Heart left ventricle (tissue), 16 donors: Measurements from ENCODE around the gene IWS1. TPM values are rescaled to one million over a fixed set of nuclear protein-coding genes. Genes with fewer than 3 reads are reported as not detected.

Source experiments
- ATAC-seq, 4 donors: fragments of 200-7000 bp; cut with Tn5 transposase; one replicate each; pipeline ENCODE4 v1.9.1; 2020 to 2022; ENCODE audit warnings: moderate library complexity in 4 of 4, mild to moderate bottlenecking in 3 of 4, moderate number of reproducible peaks in 1 of 4
- DNase-seq, 5 donors: peaks; one replicate each; pipeline ENCODE4 v3.0.0-alpha.2; 2020
- H3K27ac ChIP-seq, 12 donors: fragments of 200-600 bp; sonication (generic) in 4 of 12; one replicate each; pipeline versions ENCODE4 v1.5.0 to v1.8.0; 2016 to 2022; ENCODE audit warnings: mild to moderate bottlenecking in 2 of 12
- H3K27me3 ChIP-seq, 9 donors: fragments of 200-600 bp; sonication (generic) in 2 of 9; one replicate each; pipeline versions ENCODE4 v1.5.1 to v1.8.0; 2016 to 2022; ENCODE audit warnings: mild to moderate bottlenecking in 3 of 9
- H3K36me3 ChIP-seq, 9 donors: fragments of 200-600 bp; sonication (generic) in 2 of 9; one replicate each; pipeline versions ENCODE4 v1.5.0 to v1.8.0; 2018 to 2022; ENCODE audit warnings: mild to moderate bottlenecking in 2 of 9
- H3K4me1 ChIP-seq, 12 donors: fragments of 200-600 bp; sonication (generic) in 4 of 12; one replicate each; pipeline versions ENCODE4 v1.5.0 to v1.8.0; 2016 to 2022; ENCODE audit warnings: mild to moderate bottlenecking in 3 of 12
- H3K4me3 ChIP-seq, 12 donors: fragments of 200-600 bp; sonication (generic) in 4 of 12; one replicate each; pipeline versions ENCODE4 v1.5.0 to v1.8.0; 2017 to 2022; ENCODE audit warnings: mild to moderate bottlenecking in 9 of 12, moderate library complexity in 4 of 12
- H3K9me3 ChIP-seq, 12 donors: fragments of 200-600 bp; sonication (generic) in 4 of 12; one replicate each; pipeline versions ENCODE4 v1.5.0 to v1.8.0; 2016 to 2022; ENCODE audit warnings: mild to moderate bottlenecking in 1 of 12
- POLR2A ChIP-seq, 2 donors: fragments of 450-650 bp; IDR thresholded peaks; one replicate each; pipeline ENCODE4 v1.6.1; 2017; ENCODE audit warnings: antibody characterized with exemption in 2 of 2, mild to moderate bottlenecking in 2 of 2, moderate library complexity in 2 of 2
- WGBS, 4 donors: extraction: QIAGEN DNeasy Blood & Tissue Kit in 2 of 4; methylation state at CpG; one replicate each; pipeline versions ENCODE4 v1.1.5 to v1.1.7; 2013 to 2018; 5-methylcytosine and 5-hydroxymethylcytosine counted together
- intact Hi-C, 10 donors: fragments of 100-400 bp; cut with DNase I; formaldehyde crosslinking; loops; one replicate each; pipeline versions ENCODE4 v1.11.1 to v1.14.2; 2022
- polyA plus RNA-seq, 2 donors: library from polyadenylated mRNA; stranded (reverse); fragments of 200-250 nt; gene quantifications; one replicate each; pipeline ENCODE4 v1.2.3, GENCODE V29; 2013
- total RNA-seq, 9 donors: library from RNA; depleted of rRNA in 2 of 9; stranded (reverse); fragments of >200 nt in 2 of 9; fragmentation: NEBNext Ultra II Directional in 3 of 9; extraction: Animal tissue kit (Norgen Biotek cat#: 25700) in 3 of 9; gene quantifications; one replicate each; pipeline versions ENCODE4 v1.1.0 to v1.2.4, GENCODE V29; 2016 to 2023
- TF ChIP-seq, protein P1 (sequence below), 12 donors: fragments of 200-600 bp; sonication (generic) in 4 of 12; IDR thresholded peaks; one replicate each; pipeline versions ENCODE4 v1.5.0 to v1.8.0; 2018 to 2022; ENCODE audit warnings: antibody characterized with exemption in 12 of 12, mild to moderate bottlenecking in 5 of 12
- donor health status: ischemic (EF 13 %, LVEDD 7.1; RV severe dilation, severe dysfunction).
- donor health status: healthy with polysubstance abuse.
- donor health status: DM: no; HTN: yes; CAD: no.
- donor health status: DM: no; HTN: no; CAD: no.
- donor health status: ischemic (EF 25% LVEDD 6.9; RV normal size, moderate dysfunction).
- donor health status: ischemic (EF 25% LVEDD 5.7; RV mildly dilated, moderate dysfunction).
- donor health status: healthy.
- donor health status: DM: yes; HTN: yes; CAD: no.
- donor health status: ischemic (EF 35%, LVEDD 5.7; RV mildly dilated, moderate dysfunction).
- donor health status: nonischemic (EF 11% LVEDD 7.7; RV severe dilation, severe dysfunction).
- donor health status: DM: yes; HTN: yes; CAD: no.
- donor health status: PGD.
- donor health status: ischemic (EF 29% LVEDD 5.4; RV normal size, mild dysfunction).
- donor health status: nonischemic (EF 23%, LVEDD 6.1; RV moderate dilation, normal function).

Gene IWS1
- total and polyA plus RNA-seq, 11 donors = 37.6 to 62.2 (median 46.5) TPM

DNA sequence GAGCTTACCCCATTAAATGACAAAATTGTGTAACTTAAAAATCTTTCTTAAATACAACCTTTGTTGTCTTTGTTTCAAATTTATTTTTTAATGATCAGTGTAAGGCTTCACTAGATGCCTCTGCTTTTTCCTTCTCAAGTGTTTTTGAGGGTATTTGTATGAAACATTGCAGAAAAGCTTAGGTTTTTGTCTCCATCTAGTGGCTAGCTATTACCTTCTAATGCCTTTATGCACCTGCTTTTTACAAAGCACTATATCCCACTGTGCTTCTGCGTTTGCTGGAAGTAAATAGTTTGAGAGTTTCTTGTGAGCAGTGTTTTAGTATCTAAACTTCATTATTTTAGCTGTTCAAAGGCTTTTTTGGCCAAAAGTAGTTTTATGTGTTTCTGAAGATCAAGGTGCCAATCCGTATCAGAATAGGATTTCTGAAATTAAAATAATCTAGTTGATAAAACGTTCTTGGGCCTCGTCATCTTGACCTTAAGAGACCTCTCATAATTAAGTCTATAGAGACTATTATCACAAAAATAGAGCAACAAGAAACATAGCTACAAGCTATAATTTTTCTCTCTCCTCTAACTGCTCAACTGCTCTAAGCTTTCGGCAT is 47.0 kb downstream of the IWS1 start:
- no peak for TF ChIP-seq POLR2A (IDR thresholded peaks at IDR 0.05)
- TF ChIP-seq, protein P1, sequence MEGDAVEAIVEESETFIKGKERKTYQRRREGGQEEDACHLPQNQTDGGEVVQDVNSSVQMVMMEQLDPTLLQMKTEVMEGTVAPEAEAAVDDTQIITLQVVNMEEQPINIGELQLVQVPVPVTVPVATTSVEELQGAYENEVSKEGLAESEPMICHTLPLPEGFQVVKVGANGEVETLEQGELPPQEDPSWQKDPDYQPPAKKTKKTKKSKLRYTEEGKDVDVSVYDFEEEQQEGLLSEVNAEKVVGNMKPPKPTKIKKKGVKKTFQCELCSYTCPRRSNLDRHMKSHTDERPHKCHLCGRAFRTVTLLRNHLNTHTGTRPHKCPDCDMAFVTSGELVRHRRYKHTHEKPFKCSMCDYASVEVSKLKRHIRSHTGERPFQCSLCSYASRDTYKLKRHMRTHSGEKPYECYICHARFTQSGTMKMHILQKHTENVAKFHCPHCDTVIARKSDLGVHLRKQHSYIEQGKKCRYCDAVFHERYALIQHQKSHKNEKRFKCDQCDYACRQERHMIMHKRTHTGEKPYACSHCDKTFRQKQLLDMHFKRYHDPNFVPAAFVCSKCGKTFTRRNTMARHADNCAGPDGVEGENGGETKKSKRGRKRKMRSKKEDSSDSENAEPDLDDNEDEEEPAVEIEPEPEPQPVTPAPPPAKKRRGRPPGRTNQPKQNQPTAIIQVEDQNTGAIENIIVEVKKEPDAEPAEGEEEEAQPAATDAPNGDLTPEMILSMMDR (IDR thresholded peaks at IDR 0.05) = peak; percentile 35 to 73 (median 62)
- Histone ChIP-seq H3K36me3 (peaks cover 0 to 46% (median 41%) of the 10 kb centered on the region in 9 donors), H3K9me3 (peaks cover 0 to 8% (median 0%) of the 10 kb centered on the region in 12 donors), H3K27ac (no peak overlapping the region), H3K27me3 (no peaks in the 10 kb centered on the region), H3K4me3 (no peak overlapping the region), H3K4me1 (no peaks in the 10 kb centered on the region)
- 54 to 65% (median 57%) methylated on average over 5 of the region's 5 CpGs for WGBS, 4 donors
- intact Hi-C loops = loop anchor here in 8 of 10 donors (2.0 to 10.0 kb wide), 5 partner anchors 65 to 407 kb away; partner anchors contain the start of gene PROC (in 1 of the 8)
- ATAC-seq (peak in 3 of 4 donors; percentile 34 to 74 (median 55)), DNase-seq (no peak)

DNA sequence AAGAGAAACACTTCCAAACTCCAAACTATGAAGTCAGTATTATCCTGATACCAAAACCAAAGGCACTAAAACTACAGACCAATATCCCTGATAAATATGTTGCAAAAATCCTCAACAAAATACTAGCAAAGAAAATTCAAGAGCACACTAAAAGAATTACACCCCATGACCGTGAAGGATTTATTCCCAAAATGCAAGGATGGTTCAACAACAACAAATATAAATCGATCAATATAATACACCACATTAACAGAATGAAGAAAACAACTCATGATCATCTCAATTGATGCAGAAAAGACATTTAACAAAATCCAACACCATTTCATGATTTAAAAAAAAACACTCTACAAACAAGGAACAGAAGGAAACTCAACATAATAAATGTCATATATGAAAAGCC is 50.5 kb downstream of the IWS1 start:
- Histone ChIP-seq H3K27me3 (no peaks in the 10 kb centered on the region), H3K4me3 (no peak overlapping the region), H3K27ac (no peak overlapping the region), H3K36me3 (peaks cover 0 to 12% (median 8%) of the 10 kb centered on the region in 9 donors), H3K9me3 (peaks cover 0 to 8% (median 0%) of the 10 kb centered on the region in 12 donors), H3K4me1 (no peaks in the 10 kb centered on the region)
- DNase-seq = no peak
- ATAC-seq = no peak
- no peak for TF ChIP-seq POLR2A (IDR thresholded peaks at IDR 0.05)
- TF ChIP-seq, protein P1 (IDR thresholded peaks at IDR 0.05) = no peak
- WGBS, 4 donors = 94 to 100% (median 98%) methylated on average over 2 of the region's 2 CpGs
- intact Hi-C loops = loop anchor here in 4 of 10 donors (5.0 to 10.0 kb wide), 4 partner anchors 61 to 403 kb away; partner anchors contain the start of gene PROC (in 1 of the 4)

DNA sequence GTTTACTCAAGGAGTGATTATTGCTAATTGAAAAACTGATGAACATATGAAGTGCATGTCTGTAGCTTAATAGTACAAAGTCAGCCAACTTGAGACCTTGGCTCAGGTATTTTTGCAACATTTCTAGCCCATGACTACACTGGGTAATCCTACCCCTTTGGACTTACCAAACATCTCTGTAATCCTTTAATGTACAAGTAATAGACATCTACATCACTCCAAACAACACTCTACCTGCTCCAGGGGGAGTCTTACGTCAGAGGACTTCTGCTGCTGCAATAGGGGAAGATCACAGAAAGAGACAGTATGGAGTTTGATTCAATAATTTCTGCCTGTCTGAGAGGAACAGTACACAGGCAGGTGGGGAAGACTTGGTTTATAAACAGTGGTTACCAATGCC is 54.0 kb downstream of the IWS1 start:
- TF ChIP-seq, protein P1 (IDR thresholded peaks at IDR 0.05) = no peak
- TF ChIP-seq POLR2A (IDR thresholded peaks at IDR 0.05) = no peak
- Histone ChIP-seq H3K27ac (no peak overlapping the region), H3K4me1 (no peaks in the 10 kb centered on the region), H3K9me3 (peaks cover 0 to 8% (median 0%) of the 10 kb centered on the region in 12 donors), H3K4me3 (no peak overlapping the region), H3K27me3 (no peaks in the 10 kb centered on the region), H3K36me3 (peaks cover 0 to 24% (median 14%) of the 10 kb centered on the region in 9 donors)
- ATAC-seq = no peak
- no peak for DNase-seq
- 95 to 100% (median 96%) methylated on average over 1 of the region's 1 CpG for WGBS, 4 donors
- intact Hi-C loops = loop anchor here in 2 of 10 donors (5.0 to 10.0 kb wide), 2 partner anchors 55 to 57 kb away; partner anchors contain the start of gene PROC (in 2 of the 2)

DNA sequence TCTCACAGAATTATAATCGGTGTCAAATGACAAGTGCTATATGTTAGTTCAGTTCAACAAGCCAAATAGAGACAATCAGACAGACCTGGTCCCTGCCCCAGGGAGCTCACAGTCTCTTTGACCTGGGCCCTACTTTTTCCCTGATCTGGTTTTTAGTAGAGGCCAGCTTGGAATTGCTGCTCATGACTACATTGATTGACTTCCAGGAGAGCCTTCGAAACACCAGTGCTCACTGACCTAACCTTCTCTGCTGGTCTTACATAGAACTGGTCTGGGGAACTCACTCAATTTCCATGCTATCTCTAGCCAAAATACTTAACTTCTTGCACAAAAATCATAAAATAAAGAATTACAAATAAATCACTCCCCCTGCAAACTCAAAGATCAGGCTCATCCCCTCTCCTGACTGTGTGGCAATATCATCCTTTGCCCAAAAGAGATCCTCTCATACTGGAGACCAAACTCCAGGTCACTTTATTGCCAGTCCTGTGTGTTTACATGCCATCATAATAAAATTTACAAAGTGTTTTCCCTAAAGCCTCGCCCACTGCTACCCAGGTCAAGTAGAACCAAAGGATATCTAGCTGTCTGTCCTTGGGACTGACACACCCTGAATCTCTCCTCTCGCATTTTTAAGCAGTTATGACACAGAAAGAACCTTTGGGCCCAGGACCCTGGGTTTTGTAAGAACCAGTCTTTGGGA is 54.9 kb downstream of the IWS1 start:
- intact Hi-C loops = loop anchor here in 2 of 10 donors (5.0 to 10.0 kb wide), 2 partner anchors 54 to 57 kb away; partner anchors contain the start of gene PROC (in 2 of the 2)
- 94 to 98% (median 98%) methylated on average over 4 of the region's 4 CpGs for WGBS, 4 donors
- Histone ChIP-seq H3K4me1 (no peaks in the 10 kb centered on the region), H3K9me3 (peaks cover 0 to 8% (median 0%) of the 10 kb centered on the region in 12 donors), H3K36me3 (peaks cover 0 to 27% (median 14%) of the 10 kb centered on the region in 9 donors), H3K4me3 (no peak overlapping the region), H3K27me3 (no peaks in the 10 kb centered on the region), H3K27ac (no peak overlapping the region)
- no peak for ATAC-seq
- TF ChIP-seq, protein P1 (IDR thresholded peaks at IDR 0.05) = no peak
- no peak for TF ChIP-seq POLR2A (IDR thresholded peaks at IDR 0.05)
- no peak for DNase-seq
